Measurements from ENCODE around the gene NAAA.

DNA sequence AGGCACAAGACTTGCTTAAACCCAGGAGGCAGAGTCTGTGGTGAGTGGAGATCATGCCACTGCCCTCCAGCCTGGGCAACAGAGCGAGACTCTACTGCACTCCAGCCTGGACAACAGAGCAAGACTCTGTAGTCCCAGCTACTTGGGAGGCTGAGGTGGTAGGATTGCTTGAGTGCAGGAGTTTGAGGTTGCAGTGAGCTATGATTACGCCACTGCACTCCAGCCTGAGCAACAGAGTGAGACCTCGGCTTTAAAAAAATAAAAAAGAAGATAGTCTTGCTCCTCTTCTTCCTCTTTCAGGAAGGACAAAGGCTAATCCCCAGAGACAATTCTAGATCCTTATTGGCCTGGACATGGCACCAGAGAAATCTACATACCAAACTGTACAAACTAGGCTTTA, 32.8 kb downstream of the NAAA start:
- TF ChIP-seq POLR2A (IDR thresholded peaks at IDR 0.05) (no peak), POLR2AphosphoS5 (IDR thresholded peaks at IDR 0.05) (no peak)
- TF ChIP-seq, protein P1, sequence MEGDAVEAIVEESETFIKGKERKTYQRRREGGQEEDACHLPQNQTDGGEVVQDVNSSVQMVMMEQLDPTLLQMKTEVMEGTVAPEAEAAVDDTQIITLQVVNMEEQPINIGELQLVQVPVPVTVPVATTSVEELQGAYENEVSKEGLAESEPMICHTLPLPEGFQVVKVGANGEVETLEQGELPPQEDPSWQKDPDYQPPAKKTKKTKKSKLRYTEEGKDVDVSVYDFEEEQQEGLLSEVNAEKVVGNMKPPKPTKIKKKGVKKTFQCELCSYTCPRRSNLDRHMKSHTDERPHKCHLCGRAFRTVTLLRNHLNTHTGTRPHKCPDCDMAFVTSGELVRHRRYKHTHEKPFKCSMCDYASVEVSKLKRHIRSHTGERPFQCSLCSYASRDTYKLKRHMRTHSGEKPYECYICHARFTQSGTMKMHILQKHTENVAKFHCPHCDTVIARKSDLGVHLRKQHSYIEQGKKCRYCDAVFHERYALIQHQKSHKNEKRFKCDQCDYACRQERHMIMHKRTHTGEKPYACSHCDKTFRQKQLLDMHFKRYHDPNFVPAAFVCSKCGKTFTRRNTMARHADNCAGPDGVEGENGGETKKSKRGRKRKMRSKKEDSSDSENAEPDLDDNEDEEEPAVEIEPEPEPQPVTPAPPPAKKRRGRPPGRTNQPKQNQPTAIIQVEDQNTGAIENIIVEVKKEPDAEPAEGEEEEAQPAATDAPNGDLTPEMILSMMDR (IDR thresholded peaks at IDR 0.05 in 8 of 11, conservative IDR thresholded peaks at IDR 0.05 in 3 of 11): no peak
